HepG2 (cell line): ENCODE data around the gene IGDCC3. TPM values are rescaled to one million over a fixed set of nuclear protein-coding genes. Genes with fewer than 3 reads are reported as not detected.

ENCODE experiments used
- AGO2 ChIP-seq: fragments of 200-400 bp; formaldehyde crosslinking; optimal IDR thresholded peaks from 2 replicates; pipeline ENCODE3; 2017; ENCODE audit warnings: mild to moderate bottlenecking, low read depth, low read length, moderate library complexity
- CENPT ChIP-seq: sonication (generic); formaldehyde crosslinking; IDR thresholded peaks from 2 replicates; pipeline ENCODE4 v1.8.0; 2022; ENCODE audit warnings: low read depth, mild to moderate bottlenecking, moderate library complexity, missing genetic modification reagents
- DNMT1 ChIP-seq: sonication (generic); formaldehyde crosslinking; IDR thresholded peaks from 2 replicates; pipeline ENCODE4 v1.5.1; 2020; ENCODE audit warnings: mild to moderate bottlenecking, missing genetic modification reagents
- EED ChIP-seq: sonication (generic); formaldehyde crosslinking; IDR thresholded peaks from 2 replicates; pipeline ENCODE4 v1.5.0; 2020; ENCODE audit warnings: mild to moderate bottlenecking, missing genetic modification reagents
- FIP1L1 ChIP-seq: fragments of 200-400 bp; formaldehyde crosslinking; IDR thresholded peaks from 2 replicates; pipeline ENCODE4 v1.6.1; 2018; ENCODE audit warnings: low read depth, mild to moderate bottlenecking, low read length, moderate library complexity, borderline replicate concordance; ENCODE audit not compliant: insufficient read depth
- GPBP1L1 ChIP-seq: sonication (generic); formaldehyde crosslinking; IDR thresholded peaks from 2 replicates; pipeline ENCODE4 v1.5.0; 2020; ENCODE audit warnings: mild to moderate bottlenecking, missing genetic modification reagents
- HMGXB4 ChIP-seq, 2 experiments: sonication (generic) in 1 of 2; formaldehyde crosslinking in 1 of 2; IDR thresholded peaks; 2 replicates each; pipeline versions ENCODE4 v1.4.0 to v1.6.1; 2018 to 2020; ENCODE audit warnings: missing genetic modification reagents in 2 of 2, borderline replicate concordance in 1 of 2, low read depth in 1 of 2, mild to moderate bottlenecking in 1 of 2, missing biosample characterization in 1 of 2
- KDM2A ChIP-seq: sonication (generic); formaldehyde crosslinking; IDR thresholded peaks from 2 replicates; pipeline ENCODE4 v1.4.0; 2020; ENCODE audit warnings: low read depth, missing genetic modification reagents, borderline replicate concordance
- PLRG1 ChIP-seq: fragments of 450-650 bp; conservative IDR thresholded peaks from 2 replicates; pipeline ENCODE4 v1.6.1; 2016
- PRDM10 ChIP-seq: sonication (generic); formaldehyde crosslinking; IDR thresholded peaks from 2 replicates; pipeline ENCODE4 v1.4.0; 2020; ENCODE audit warnings: low read depth, missing genetic modification reagents
- SCMH1 ChIP-seq: sonication (generic); formaldehyde crosslinking; IDR thresholded peaks from 2 replicates; pipeline ENCODE4 v1.9.0; 2021; ENCODE audit warnings: missing genetic modification reagents, mild to moderate bottlenecking, borderline replicate concordance
- SP2 ChIP-seq: sonication (generic); formaldehyde crosslinking; IDR thresholded peaks from 2 replicates; pipeline ENCODE4 v1.5.1; 2020; ENCODE audit warnings: mild to moderate bottlenecking, missing genetic modification reagents
- SRY ChIP-seq: sonication (generic); formaldehyde crosslinking; IDR thresholded peaks from 2 replicates; pipeline ENCODE4 v1.8.0; 2022; ENCODE audit warnings: mild to moderate bottlenecking, missing genetic modification reagents
- TGIF2 ChIP-seq: IDR thresholded peaks from 2 replicates; pipeline ENCODE4 v1.6.1; 2016; ENCODE audit warnings: control low read depth, missing compliant biosample characterization
- ZBTB4 ChIP-seq: sonication (generic); formaldehyde crosslinking; IDR thresholded peaks from 2 replicates; pipeline ENCODE4 v1.4.0; 2020; ENCODE audit warnings: missing genetic modification reagents, mild to moderate bottlenecking, borderline replicate concordance
- ZFY ChIP-seq: sonication (generic); formaldehyde crosslinking; IDR thresholded peaks from 2 replicates; pipeline ENCODE4 v1.4.0; 2020; ENCODE audit warnings: missing genetic modification reagents
- ZNF224 ChIP-seq: sonication (generic); formaldehyde crosslinking; IDR thresholded peaks from 2 replicates; pipeline ENCODE4 v1.5.0; 2020; ENCODE audit warnings: mild to moderate bottlenecking, missing genetic modification reagents
- ZNF251 ChIP-seq: sonication (generic); formaldehyde crosslinking; IDR thresholded peaks from 2 replicates; pipeline ENCODE4 v1.9.0; 2021; ENCODE audit warnings: mild to moderate bottlenecking, missing genetic modification reagents
- ZNF501 ChIP-seq: sonication (generic); formaldehyde crosslinking; IDR thresholded peaks from 2 replicates; pipeline ENCODE4 v1.5.1; 2020; ENCODE audit warnings: mild to moderate bottlenecking, moderate library complexity, missing genetic modification reagents
- ZNF605 ChIP-seq: sonication (generic); formaldehyde crosslinking; IDR thresholded peaks from 2 replicates; pipeline ENCODE4 v1.8.0; 2022; ENCODE audit warnings: mild to moderate bottlenecking, missing genetic modification reagents
- ZNF768 ChIP-seq: sonication (generic); formaldehyde crosslinking; IDR thresholded peaks from 2 replicates; pipeline ENCODE4 v1.4.0; 2020; ENCODE audit warnings: missing genetic modification reagents
- polyA plus RNA-seq, 8 experiments: library from polyadenylated mRNA; depleted of rRNA in 3 of 8; stranded (reverse) in 7 of 8; unstranded in 1 of 8; fragments of >200 nt; fragmentation: Illumina TruSeq in 4 of 8; extraction: Trizol in 4 of 8; gene quantifications; 2 replicates each; pipeline versions ENCODE4 v1.2.1 to v1.2.3, GENCODE V29; 2011 to 2016; ENCODE audit warnings: low read depth in 4 of 8, missing spikeins in 1 of 8, mixed read lengths in 1 of 8; ENCODE audit not compliant: insufficient read depth in 1 of 8
- total RNA-seq, 5 experiments: library from RNA; depleted of rRNA; stranded (reverse); fragments of >200 nt; fragmentation: Illumina TruSeq; extraction: Trizol; gene quantifications; 2 replicates each; pipeline ENCODE4 v1.2.3, GENCODE V29; 2016; ENCODE audit warnings: low read depth in 1 of 5

IGDCC3 gene
- total and polyA plus RNA-seq, 2 of the 13 experiments (the other 11 are each of a cell fraction or from before 2014, with no cell fraction given): 30.1 to 51.8 TPM

GRCh38 chr15:65326117-65326526 lies 51.7 kb downstream of the IGDCC3 start (continued):
- TF ChIP-seq PRDM10 (CRISPR knock-in tag) (no peak), SRY (CRISPR knock-in tag) (no peak), SP2 (no peak), ZFY (CRISPR knock-in tag) (no peak), ZNF501 (CRISPR knock-in tag) (peak; percentile 22; the same call in 1 of the 2 replicates), DNMT1 (no peak), PLRG1 (no peak), ZNF605 (no peak), ZBTB4 (peak; percentile 47; the same call in 1 of the 2 replicates), FIP1L1 (no peak), HMGXB4 (CRISPR knock-in tag; IDR thresholded peaks at IDR 0.05; ENCODE audit: borderline replicate concordance in 1 of 2, low read depth in 1 of 2) (no peak), ZNF224 (no peak), SCMH1 (no peak), GPBP1L1 (CRISPR knock-in tag) (no peak), EED (CRISPR knock-in tag) (no peak), ZNF251 (CRISPR knock-in tag) (no peak), ZNF768 (CRISPR knock-in tag) (peak; percentile 37; the same call in 1 of the 2 replicates), AGO2 (peak; percentile 91), KDM2A (CRISPR knock-in tag) (peak; percentile 36; the same call in 1 of the 2 replicates), CENPT (CRISPR knock-in tag) (no peak), TGIF2 (CRISPR knock-in tag) (no peak)
